ENCODE results near the gene ALDH3A1.
A peak's percentile ranks its signal among the peaks of the same experiment; 100 is the strongest.

ALDH3A1 gene

DNA sequence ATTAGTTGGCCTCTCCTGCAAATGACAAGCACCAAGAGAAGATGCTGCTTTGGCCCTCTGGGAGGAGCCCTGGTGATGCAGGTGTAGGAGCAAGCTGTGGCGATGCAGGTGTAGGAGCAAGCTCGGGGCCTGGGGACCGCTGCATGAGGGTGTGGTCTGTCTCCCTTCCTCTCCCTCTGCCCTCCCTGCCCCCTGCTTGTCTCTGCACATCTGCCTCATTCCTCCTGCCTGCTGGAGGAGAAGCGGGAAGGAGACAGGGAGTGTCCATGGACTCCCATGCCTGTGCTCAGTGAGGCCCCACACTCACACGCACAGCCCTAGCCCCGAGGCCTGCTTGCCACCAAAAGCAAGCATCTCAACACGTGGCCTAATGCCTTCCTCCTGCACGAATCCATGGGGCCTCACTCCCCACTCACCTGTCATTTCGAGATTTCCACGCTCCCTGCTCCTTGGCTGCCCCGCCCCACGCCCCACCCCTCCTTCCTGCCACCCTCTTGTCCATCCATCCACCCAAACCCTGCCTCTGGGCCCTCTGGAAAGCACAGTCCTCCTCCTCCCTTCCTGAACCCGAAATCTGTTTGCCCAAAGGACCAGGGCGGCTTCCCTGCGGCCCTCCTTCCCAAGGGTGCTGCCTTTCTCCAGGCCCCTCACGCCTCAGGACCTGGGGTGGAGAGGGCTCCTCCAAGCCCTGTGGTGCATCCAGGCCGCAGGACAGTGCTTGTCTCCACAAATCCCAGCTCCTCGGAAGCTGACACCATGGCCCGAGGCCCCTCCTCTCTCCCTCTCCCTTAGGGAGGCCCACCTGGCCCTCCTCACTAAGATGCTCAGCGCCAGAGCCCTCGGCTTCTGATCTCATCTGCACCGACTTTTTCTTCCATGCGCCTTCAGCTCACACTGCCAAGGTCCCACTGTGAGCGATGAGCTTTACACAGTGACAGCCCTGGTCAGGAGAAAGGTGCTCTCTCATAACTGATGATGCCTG is 11.8 kb upstream of the ALDH3A1 start:
- DNase-seq = no peak

DNA sequence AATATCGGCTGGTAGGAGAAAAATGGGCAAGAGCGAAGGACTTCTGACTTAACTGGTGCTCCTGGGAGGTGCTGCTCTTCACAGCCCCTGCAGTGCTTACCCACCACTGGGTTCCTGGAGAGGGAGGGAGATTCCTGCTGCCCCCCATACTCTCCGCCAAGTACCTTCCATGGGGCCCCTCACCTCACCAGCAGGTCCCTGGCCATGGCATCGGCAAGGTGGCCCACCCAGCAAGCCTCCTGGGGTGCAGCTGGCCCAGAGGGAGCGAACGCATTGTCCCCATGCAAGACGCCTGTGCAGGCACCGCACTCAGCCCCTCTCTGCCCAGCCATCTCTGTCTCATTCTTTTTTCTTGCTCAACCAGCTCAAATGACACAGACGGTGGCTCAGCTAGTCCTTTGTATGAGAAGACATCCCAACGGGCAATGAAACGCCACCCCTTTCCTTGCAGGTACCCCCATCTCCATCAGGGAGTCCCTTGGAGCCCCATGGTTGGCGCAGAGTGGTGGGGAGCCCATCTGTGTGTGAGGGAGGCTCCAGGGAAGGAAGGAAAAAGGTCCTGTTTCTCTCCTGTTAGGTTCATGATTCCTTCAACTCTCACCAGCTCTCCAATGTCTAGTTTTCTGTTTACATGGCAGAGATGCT is 9.6 kb upstream of the ALDH3A1 start:
- no peak for DNase-seq

DNA sequence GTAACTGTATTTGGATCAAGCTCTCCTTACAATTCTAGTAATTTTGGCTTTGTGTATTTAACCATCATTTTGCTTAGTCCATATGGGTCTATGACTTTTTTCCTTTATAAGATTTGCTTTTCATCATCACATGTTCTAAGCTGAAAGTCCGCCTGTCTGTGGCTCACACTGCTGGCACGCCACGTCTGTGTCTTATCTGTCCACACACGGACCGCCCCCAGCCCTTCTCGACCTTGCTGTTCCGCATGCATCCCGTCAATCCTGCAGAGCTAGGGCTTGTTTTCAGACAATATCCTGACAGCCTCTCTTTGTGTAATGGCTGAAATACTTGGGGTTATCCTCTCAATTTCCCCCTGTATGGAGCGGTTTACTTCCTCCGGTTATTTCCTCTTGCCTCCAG is 8.4 kb upstream of the ALDH3A1 start:
- no peak for DNase-seq

DNA sequence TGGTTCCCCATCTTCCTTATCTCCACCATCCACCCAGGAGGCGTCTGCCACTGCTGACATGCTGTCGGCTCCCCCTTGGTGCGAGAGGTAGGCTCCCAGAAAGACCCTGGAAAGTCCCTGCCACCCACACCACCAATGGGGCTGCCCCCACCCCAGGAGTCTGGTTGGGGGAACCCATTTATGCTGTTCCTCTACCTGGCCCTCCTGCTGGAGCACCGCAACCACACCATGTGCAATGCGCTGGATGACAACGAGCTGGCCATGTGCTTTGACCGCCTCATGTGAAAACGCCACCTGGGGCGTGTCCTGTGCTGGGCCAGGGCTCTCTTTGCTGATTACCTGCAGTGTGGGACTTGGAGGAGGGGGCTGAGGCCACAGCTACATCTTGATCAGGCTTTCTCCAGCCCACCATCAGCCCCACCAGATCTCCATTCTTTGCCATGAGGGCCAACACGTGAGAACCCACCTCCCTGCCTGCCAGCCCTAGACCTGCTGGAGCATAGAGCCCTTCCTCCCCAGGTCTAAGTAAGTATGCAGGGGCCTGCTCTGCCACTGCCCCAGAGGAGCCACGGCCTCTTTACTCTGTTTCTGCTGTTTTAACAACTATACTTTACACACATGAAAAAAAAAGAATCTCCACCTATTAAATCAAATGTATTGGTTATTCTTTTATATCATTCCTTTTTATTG is 7.9 kb upstream of the ALDH3A1 start:
- no peak for DNase-seq

DNA sequence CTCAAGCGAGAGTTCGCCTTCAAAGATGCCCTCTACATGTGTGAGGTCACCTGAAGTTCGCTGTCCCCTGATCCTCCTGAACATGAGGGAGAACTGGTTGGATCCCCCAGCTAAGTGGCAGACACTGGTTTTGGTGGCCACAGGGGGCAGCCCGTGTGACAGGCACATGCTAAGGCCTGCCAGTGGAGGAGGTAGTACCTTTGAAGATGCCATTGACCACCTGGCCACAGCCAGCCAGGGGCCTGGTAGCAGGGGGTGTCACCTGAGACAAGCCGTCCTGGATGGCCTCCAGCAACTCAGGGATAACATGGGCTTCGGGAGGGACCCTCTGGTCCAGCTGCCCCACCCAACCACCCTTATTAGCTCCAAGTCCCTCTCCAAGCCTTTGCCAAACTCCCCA is 7.3 kb upstream of the ALDH3A1 start:
- DNase-seq = no peak

DNA sequence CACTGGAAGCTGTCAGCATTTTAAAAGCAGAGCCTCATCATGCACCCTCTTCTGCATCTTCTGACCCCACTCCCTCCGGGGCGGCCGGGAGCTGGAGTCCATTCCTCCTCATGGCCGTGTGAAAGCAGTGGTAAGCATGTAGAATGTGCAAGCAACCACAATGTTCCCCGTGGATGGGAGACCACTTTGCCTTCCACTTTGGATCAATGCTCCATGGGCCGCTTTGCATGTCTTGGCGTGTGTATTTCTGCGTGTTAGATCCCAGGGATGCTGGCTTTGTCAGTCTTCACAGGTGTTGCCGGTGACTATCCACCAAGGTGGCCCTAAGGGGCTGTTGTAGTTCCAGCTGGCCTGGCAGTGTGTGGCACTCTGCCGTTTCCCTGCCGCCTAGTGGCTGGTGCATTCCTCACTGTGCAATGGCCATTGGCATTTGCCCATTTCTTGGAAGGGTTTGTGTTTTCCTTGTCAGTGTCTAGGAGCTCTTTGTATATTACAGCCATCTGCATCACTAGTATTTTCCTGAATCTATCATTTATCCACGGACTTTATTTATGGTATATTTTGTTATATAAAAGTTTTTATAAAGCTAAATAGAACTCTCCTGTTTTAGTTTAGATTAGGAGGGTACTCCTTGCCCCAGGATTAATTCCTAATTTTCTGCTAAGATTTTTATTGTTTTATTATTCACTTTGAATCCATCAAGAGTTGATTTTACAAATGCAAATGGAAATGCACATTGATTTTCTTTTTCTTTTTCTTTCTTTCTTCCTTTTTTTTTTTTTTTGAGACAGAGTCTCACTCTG is 5.8 kb upstream of the ALDH3A1 start:
- no peak for DNase-seq

DNA sequence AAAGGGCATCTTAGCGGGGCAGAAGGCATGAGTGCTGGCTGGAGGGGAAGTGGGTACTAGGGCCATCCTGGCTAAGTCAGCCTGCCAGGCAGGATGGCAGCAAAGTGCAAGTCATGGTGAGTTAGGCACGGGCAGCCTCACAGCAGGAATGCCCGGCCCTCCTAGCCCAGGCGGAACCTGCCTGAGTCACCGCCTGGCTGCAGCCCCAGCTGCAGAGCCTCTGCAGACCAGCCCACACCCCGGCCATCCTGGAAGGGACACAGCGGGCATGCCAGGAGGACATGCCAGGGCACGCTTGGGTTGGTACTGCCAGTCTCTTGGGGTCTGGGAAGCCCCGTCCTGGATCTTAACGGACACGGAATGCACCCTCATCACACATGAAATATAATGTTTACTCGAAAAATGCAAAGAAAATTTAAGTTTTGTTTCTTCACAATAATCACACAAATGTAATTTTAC is 5.0 kb upstream of the ALDH3A1 start:
- DNase-seq = no peak

DNA sequence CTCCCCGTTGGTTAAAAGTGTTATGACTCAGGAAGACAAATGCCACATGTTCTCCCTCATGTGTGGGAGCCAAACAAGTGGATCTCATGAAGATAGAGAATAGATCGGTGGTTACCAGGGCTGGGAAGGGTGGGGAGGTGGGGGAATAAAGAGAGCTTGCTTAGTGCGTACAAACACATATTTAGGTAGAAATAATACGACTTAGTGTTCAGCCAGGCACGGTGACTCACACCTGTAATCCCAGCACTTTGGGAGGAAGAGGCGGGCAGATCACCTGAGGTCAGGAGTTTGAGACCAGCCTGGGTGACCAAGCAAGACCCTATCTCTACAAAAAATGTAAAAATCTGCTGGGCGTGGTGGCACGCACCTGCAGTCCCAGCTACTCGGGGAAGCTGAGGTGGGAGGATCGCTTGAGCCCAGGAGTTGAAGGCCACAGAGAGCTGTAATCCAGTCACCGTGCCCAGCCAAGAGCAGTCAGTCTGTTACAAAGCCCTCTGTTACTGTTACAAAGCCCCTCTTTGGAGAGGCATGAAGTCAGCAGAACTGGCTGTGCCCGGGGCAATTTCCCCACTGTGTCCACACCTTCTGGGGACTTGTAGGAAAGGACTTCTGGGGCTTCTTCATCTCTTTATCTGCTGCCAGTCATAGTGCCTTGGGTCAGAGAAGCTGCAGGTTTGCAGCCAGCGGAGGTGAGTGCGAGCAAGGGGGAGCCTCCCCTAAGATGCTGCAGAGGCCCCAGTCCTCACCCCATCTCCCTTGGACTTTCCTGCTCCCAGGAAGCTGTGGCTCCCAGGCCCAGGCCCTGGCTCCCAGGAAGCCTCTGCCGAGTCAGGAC is 4.3 kb upstream of the ALDH3A1 start:
- DNase-seq = no peak

DNA sequence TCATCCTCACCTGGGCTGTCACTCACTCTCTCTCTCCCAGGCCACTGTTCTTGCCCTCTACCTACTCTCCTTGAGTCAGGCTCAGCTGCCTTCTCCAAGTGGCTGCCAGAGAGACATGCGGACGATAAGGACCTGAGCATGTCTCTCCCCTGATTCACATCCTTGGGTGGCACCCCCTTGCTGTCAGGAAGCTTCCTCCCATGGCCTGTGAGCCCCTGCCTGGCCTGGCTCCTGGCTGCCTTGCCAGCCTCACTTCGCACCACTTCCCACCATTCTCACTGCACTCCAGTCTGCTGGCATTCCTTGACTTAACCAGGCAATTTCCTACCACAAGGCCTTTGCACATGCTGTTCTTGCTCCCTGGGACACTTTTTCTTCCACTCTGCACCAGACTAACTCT is 2.7 kb upstream of the ALDH3A1 start:
- DNase-seq = no peak

DNA sequence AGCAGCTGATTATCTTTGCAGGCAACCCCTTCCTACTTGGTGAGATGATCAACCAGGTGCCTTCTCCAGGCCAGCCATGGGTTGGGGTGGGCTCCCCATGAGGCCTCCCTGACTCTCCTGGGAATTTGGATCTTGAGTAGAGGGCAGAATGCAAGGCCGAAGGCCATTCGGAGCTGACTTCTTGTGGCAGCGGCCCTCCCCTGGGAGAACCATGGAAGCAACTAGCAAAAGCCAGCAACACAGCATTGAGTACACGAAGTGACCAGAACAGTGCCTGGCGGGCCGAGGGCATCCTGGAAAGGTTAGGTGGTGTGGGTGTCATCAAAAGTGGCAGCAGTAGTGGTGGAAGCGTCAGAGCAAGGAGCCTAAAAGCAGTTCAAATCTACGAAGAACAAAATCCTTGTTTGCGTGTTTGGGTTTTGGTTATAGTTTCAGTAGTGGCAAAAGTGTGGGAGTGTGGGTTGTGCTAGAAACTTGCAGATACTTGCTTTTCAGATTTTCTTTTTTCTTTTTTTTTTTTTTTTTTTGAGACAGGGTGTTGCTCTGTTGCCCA is 2.0 kb upstream of the ALDH3A1 start:
- no peak for DNase-seq

DNA sequence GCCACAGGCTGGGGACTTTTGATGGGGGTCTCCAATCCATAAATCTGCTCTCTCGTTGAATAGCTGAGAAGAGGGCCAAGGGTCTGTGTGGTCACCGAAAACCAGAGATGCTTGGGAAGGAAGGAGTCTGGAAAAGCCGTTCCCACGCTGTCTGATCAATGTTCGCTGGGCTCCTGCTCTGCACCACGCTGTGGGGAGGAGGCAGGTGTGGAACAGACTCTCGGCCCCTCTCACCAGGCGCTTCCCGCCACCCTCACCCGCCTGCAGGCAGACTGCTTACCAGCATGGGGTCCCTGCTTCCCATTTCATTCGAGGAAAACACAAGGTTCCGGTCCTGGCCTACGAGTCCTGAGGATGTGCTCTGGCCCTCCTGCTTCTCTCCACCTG is 702 bp upstream of the ALDH3A1 start:
- no peak for DNase-seq

DNA sequence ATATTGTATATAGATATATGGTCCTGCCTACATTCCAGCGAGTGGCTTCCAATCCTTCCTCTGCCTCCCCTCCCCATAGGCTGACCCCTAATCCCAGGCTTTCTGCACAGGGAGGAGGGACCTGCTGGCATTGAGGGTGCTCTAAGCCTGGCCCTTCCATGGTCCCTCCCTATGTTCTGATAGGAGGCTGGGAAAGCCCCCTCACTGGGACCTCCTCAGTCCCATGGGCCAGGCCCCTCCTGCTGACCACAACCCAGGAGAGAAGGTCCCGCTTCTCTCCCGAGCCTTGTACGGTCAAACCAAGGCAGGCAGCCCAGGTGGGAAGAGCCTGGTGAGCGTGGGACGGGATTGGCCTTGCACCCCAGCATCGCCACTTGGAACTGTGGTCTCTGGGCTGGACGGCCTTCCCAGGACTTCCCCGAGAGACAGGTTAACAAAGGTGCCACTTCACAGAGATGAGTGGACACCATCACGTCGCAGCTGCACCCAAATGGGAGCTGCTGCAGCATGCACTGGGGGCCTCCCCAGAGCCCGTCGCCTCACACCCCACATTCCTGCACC is 859 bp downstream of the ALDH3A1 start:
- DNase-seq = no peak

DNA sequence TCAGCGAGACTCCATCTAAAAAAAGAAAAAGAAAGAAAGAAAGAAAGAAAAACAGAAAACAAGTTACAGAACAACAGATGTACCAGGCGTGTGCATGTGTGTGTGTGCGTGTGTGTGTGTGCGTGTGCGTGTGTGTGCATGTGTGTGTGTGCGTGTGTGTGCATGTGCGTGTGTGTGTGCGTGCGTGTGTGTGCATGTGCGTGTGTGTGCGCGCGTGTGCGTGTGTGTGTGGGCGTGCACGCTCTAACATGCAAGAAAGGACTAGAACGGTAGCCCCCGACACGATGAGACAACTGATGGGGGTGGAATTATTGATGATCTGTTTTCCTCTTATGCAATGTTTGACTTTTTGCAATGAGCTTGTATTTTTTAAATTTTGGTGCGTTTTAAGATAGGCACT is 1.6 kb downstream of the ALDH3A1 start:
- no peak for DNase-seq

DNA sequence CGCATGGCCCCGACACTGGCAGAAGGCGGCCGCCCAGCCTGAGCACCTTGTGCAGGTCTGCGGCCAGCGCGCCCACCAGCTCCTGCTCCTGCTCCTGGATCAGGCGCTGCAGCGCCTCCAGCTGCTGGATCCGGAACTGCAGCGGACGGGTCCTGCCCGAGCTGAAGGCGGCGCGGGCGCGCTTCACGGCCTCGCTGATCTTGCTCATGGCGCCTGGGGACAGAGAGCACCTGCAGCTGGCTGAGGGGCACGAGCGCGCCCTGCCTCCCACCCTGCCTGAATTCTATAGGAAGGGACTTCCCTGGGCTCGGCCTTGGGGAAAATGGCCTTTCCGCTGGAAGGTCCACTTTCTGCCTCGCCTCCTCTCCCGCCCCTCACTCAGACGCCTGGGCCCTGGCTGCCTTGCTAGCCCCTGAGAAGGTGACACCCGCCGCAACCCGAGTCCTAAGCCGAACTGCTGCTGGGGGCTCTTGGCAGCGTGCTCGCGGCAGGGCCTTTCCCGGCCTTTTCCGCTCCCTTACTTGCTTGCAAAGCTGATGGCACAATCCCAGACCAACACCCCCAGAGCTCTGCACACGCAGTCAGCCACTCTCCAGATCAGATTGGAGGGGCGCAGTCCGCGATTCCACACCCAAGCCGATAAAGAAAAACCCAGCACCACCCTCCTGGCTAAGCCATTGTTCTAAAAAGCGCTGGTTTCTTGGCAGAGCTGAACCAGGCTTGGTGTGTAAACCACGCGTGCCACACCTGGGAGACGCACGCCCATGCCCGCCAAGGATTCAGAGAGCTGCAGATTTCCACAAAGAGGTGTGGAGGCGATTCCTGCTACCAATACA is 3.0 kb downstream of the ALDH3A1 start:
- DNase-seq = peak; percentile 82

DNA sequence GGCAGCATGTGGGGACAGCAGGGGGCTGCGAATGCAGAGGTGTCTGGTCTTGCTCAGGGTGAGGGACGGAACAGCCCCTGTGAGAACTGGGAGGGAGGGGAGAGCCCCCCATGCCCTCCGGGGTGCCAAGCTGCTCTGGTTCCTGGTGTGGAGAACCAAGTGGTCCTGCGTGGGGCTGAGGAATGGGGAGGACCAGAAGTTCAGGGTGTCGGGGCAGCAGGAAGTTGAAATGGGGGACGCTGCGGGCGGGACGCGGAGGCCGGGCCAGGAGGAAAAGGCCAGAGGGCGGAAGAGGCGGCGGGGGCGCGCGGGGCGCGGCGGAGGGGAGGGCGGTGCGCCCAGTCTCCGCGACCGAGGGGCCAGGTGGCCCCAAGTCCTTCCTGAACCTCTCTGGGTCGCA is 3.6 kb downstream of the ALDH3A1 start:
- no peak for DNase-seq

DNA sequence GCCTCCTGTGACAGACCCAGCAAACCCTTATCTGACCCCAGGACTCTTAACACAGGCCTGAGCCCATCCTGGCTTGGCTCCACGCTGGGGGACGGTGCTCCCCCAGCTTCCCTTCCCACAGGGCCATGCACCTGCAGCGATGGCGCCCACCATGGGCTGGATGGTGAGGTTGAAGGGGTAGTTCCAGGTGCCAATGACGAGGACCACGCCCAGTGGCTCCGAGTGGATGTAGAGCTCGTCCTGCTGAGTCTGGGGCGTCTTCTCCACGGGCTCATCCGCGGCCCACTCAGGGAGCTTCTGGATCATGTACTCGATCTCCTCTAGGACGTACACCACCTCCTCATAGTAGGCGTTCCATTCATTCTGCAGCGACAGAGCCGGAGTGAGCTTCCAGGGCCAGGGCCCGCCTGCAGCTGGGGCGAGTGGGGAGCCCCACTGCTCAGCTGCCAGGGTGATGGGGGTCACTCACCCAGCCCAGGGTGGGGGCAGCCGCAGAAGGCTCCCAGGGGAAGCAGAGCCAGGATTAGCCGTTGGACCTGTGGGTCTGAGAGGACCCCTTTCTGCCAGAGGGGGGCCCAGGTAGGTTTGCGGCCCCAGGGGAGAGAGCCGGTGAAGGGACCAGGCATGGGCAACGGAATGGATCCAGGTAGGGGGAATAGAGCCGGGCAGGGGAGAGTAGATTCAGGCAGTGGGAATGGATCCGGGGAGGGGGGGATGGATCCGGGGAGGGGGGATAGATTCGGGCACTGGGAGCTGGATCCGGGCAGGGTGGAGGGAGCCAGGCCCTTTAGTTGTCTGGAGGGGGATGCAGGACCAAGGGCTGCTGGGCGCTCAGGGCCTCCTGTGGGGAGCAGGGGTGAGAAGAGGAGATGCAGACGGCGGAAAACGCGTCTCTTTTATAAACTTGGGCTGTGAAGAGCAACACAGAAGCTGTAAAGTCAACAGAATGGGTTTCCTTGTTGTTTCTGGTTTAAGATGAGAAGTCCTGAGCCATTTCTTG is 4.7 kb downstream of the ALDH3A1 start:
- DNase-seq = no peak

DNA sequence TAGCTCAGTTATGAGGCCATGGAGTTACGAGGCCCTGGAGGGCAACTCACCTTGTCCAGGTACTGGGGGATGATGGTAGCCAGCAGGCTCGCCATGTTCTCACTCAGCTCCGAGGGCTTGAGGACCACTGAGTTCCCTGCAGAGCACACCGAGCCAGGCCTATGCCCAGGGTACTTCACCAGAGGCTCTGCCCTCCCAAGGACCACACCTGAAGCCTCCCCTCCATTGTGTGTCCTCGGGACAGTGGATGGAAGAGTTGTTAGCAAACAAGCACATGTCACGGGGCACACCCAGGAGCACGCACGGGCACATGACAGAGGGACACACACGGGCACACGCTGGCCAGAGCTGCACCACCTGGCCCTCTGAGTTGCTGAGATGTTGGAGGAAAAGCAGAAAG is 5.6 kb downstream of the ALDH3A1 start:
- DNase-seq = no peak

DNA sequence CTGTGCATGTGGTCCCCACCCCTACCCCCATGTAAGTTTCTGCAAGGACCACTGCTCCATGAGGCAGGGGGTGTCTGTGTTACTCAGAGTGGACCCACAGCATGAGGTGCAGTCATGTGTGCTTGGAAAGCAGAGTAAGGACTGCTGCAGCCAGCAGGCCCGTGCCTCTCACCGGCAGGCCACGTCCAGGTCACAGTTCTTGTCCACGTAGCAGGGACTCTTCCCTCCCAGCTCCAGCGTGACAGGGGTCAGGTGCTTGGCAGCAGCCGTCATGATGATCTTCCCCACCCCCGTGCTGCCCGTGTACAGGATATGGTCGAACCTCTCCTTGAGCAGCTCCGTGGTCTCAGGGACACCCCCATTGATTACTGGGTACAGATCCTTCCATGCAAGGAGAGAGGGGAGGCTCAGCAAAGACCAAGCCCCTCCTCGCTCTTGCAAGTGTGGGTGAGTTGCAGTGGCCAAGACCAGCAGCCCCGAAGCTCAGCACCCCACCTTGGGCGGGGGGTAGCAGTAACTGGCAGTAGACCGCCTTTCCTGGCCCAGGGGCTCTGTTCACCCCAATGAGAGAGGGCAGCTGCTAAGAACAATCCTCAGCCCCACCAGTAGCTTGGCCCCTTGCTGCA is 6.2 kb downstream of the ALDH3A1 start:
- DNase-seq = no peak

Data from activated gamma-delta T cell treated with Interleukin-2 at 50 U/mL for 16 hours (primary cell).